ENCODE results near the gene MPHOSPH8. TPM values are rescaled to one million over a fixed set of nuclear protein-coding genes. Genes with fewer than 3 reads are reported as not detected.

Gene MPHOSPH8
- total RNA-seq, 1 experiment from 2014 or later, result 18.5 TPM

GRCh38 chr13:19661126-19661525, 27.7 kb downstream of the MPHOSPH8 start:
- no peak for ATAC-seq
- H3K36me3 Mint-ChIP-seq, result peaks cover 32% of the 10 kb centered on the region
- H3K9me3 Mint-ChIP-seq, result no peaks in the 10 kb centered on the region
- no peak for DNase-seq (ENCODE audit: low spot score)
- H3K27me3 Mint-ChIP-seq (ENCODE audit: low read depth), result no peaks in the 10 kb centered on the region
- POLR2A ChIA-PET, result no interaction called here
- CTCF ChIA-PET, result interaction anchor here (0.6 to 1.5 kb wide), 2 partner anchors 157 to 159 kb away, joined by 3 read pairs; no protein-coding TSS in a partner anchor
- TF ChIP-seq NFYB (CRISPR knock-in tag; conservative IDR thresholded peaks at IDR 0.05; ENCODE audit: low read depth) (no peak), ZNF671 (CRISPR knock-in tag; IDR thresholded peaks at IDR 0.05) (no peak), CREB1 (CRISPR knock-in tag; IDR thresholded peaks at IDR 0.05) (no peak), TEAD4 (CRISPR knock-in tag; IDR thresholded peaks at IDR 0.05) (no peak), SP1 (CRISPR knock-in tag; conservative IDR thresholded peaks at IDR 0.05) (no peak), CTCF (IDR thresholded peaks at IDR 0.05) (no peak), ZSCAN18 (CRISPR knock-in tag; IDR thresholded peaks at IDR 0.05) (no peak), RELA (CRISPR knock-in tag; IDR thresholded peaks at IDR 0.05; ENCODE audit: borderline replicate concordance) (no peak), ZNF263 (CRISPR knock-in tag; IDR thresholded peaks at IDR 0.05; ENCODE audit: low read depth) (no peak), MXD4 (CRISPR knock-in tag; IDR thresholded peaks at IDR 0.05; ENCODE audit: borderline replicate concordance) (no peak), GRHL2 (CRISPR knock-in tag; IDR thresholded peaks at IDR 0.05; ENCODE audit: insufficient replicate concordance, severe bottlenecking) (no peak), ZNF396 (CRISPR knock-in tag; IDR thresholded peaks at IDR 0.05; ENCODE audit: borderline replicate concordance) (no peak), ESRRA (CRISPR knock-in tag; IDR thresholded peaks at IDR 0.05; ENCODE audit: borderline replicate concordance) (no peak), ZBTB21 (CRISPR knock-in tag; IDR thresholded peaks at IDR 0.05; ENCODE audit: borderline replicate concordance) (no peak), HMGA2 (CRISPR knock-in tag; IDR thresholded peaks at IDR 0.05) (no peak)
- TF ChIP-seq, protein P1, sequence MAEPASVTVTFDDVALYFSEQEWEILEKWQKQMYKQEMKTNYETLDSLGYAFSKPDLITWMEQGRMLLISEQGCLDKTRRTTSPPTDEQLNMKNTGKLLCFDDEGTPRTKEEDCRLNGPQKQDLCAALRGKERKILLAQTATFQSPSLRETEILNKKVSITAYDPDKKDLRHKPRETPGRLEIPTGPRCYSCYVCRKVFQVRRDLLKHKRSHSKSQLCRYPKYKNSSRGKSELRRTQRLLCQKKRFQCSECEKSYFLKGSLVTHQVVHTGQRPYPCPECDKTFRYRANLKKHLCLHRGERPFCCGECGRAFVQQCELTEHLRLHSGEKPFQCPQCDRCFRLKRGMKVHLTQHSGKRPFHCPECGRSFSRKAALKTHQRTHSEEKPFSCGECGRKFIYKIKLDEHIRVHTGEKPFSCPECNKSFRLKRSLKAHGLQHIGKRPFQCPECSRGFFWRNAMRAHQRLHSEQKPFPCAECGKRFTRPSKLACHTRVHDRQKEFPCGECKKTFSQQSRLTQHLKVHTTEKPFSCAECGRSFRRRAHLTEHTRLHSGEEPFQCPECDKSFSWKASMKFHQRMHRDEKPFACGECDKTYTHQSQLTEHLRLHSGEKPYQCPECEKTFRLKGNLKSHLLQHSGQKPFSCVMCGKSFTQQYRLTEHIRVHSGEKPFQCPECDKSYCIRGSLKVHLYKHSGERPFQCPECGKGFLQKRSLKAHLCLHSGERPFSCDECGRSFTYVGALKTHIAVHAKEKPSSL (CRISPR knock-in tag; conservative IDR thresholded peaks at IDR 0.05), result no peak
- TF ChIP-seq, protein P2, sequence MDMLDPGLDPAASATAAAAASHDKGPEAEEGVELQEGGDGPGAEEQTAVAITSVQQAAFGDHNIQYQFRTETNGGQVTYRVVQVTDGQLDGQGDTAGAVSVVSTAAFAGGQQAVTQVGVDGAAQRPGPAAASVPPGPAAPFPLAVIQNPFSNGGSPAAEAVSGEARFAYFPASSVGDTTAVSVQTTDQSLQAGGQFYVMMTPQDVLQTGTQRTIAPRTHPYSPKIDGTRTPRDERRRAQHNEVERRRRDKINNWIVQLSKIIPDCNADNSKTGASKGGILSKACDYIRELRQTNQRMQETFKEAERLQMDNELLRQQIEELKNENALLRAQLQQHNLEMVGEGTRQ (CRISPR knock-in tag; IDR thresholded peaks at IDR 0.05), result no peak
- TF ChIP-seq, protein P3, sequence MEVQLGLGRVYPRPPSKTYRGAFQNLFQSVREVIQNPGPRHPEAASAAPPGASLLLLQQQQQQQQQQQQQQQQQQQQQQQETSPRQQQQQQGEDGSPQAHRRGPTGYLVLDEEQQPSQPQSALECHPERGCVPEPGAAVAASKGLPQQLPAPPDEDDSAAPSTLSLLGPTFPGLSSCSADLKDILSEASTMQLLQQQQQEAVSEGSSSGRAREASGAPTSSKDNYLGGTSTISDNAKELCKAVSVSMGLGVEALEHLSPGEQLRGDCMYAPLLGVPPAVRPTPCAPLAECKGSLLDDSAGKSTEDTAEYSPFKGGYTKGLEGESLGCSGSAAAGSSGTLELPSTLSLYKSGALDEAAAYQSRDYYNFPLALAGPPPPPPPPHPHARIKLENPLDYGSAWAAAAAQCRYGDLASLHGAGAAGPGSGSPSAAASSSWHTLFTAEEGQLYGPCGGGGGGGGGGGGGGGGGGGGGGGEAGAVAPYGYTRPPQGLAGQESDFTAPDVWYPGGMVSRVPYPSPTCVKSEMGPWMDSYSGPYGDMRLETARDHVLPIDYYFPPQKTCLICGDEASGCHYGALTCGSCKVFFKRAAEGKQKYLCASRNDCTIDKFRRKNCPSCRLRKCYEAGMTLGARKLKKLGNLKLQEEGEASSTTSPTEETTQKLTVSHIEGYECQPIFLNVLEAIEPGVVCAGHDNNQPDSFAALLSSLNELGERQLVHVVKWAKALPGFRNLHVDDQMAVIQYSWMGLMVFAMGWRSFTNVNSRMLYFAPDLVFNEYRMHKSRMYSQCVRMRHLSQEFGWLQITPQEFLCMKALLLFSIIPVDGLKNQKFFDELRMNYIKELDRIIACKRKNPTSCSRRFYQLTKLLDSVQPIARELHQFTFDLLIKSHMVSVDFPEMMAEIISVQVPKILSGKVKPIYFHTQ (CRISPR knock-in tag; IDR thresholded peaks at IDR 0.05), result no peak
- TF ChIP-seq, protein P4, sequence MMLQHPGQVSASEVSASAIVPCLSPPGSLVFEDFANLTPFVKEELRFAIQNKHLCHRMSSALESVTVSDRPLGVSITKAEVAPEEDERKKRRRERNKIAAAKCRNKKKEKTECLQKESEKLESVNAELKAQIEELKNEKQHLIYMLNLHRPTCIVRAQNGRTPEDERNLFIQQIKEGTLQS (CRISPR knock-in tag; conservative IDR thresholded peaks at IDR 0.05), result no peak
- no peak overlapping the region for H3K4me3 Mint-ChIP-seq
- H3K27ac Mint-ChIP-seq, result no peak overlapping the region
- peaks cover 6% of the 10 kb centered on the region for H3K4me1 Mint-ChIP-seq
